Measurements from ENCODE around the gene TMEM101.

DNA sequence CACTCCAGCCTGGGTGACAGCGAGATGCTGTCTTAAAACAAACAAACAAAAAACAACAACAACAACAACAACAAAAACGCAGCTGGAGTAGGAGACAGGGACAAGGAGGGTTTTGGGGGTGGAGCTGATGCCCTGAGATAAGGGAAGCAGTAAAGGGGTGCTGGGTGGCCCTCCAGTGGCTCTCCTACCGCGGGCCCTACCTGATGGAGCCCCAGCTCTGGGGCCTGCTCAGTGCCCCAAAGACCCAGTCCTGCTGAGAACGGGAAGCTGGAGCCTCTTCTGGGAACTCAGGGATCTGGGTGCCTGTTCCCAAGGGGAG, 31.6 kb downstream of the TMEM101 start:
- TF ChIP-seq, protein P1, sequence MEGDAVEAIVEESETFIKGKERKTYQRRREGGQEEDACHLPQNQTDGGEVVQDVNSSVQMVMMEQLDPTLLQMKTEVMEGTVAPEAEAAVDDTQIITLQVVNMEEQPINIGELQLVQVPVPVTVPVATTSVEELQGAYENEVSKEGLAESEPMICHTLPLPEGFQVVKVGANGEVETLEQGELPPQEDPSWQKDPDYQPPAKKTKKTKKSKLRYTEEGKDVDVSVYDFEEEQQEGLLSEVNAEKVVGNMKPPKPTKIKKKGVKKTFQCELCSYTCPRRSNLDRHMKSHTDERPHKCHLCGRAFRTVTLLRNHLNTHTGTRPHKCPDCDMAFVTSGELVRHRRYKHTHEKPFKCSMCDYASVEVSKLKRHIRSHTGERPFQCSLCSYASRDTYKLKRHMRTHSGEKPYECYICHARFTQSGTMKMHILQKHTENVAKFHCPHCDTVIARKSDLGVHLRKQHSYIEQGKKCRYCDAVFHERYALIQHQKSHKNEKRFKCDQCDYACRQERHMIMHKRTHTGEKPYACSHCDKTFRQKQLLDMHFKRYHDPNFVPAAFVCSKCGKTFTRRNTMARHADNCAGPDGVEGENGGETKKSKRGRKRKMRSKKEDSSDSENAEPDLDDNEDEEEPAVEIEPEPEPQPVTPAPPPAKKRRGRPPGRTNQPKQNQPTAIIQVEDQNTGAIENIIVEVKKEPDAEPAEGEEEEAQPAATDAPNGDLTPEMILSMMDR (IDR thresholded peaks at IDR 0.05): no peak
- TF ChIP-seq POLR2A (IDR thresholded peaks at IDR 0.05): no peak
